Endothelial cell of coronary artery (primary cell): Measurements from ENCODE around the gene PYROXD2. TPM values are rescaled to one million over a fixed set of nuclear protein-coding genes. Genes with fewer than 3 reads are reported as not detected.

Experiments used
- total RNA-seq: library from RNA; depleted of rRNA; stranded (reverse); fragments of >200 nt; gene quantifications from 2 replicates; pipeline ENCODE4 v1.2.3, GENCODE V29; 2014

Gene PYROXD2
- 4.9 and 6.2 TPM in 2 replicates for total RNA-seq

GRCh38 chr10:98414932-98415730, at the start of gene PYROXD2:
PYROXD2 (minus strand) TSS chr10:98415182; CDS start chr10:98415135, 47 bp downstream.

GRCh38 chr10:98446661-98447221, 31.8 kb upstream of the PYROXD2 start, which contains the start of gene HPS1:
HPS1 (minus strand) TSS chr10:98446935; CDS start chr10:98443240, 3,695 bp downstream.

Other genes with a start within 250 kb of the PYROXD2 start
- gene LOXL4, start 147.0 kb downstream of the PYROXD2 start, total RNA-seq = 0.81 and 2.4 TPM in 2 replicates
- 20.3 and 24.0 TPM in 2 replicates for gene HPS1, start 31.8 kb upstream of the PYROXD2 start, total RNA-seq